IPS DF 19.7 (cell line): ENCODE results near the gene KLC3.
A peak's percentile ranks its signal among the peaks of the same experiment; 100 is the strongest.

ENCODE experiments used
- DNase-seq: peaks from one replicate; pipeline ENCODE4 v3.0.0-alpha.2; 2013; ENCODE audit warnings: low read depth, low spot score

The KLC3 gene

GRCh38 chr19:45370410-45371204 is 30.1 kb downstream of the KLC3 start, which contains the start of gene ERCC2:
Gene ERCC2, minus strand, starts transcription at chr19:45370573. Its CDS starts 33 bp downstream, at chr19:45370540.
- peak; percentile 95 for DNase-seq

- peak; percentile 92 for DNase-seq
Observed at GRCh38 chr19:45376045-45376724, 35.6 kb downstream of the KLC3 start.

- DNase-seq, result no peak
Observed at GRCh38 chr19:45380107-45380506, 39.6 kb downstream of the KLC3 start.

- DNase-seq, result no peak
Observed at GRCh38 chr19:45382426-45382825, 41.9 kb downstream of the KLC3 start.

- no peak for DNase-seq
Observed at GRCh38 chr19:45385392-45386221, 45.1 kb downstream of the KLC3 start.

- no peak for DNase-seq
Observed at GRCh38 chr19:45391346-45391745, 50.8 kb downstream of the KLC3 start.

- DNase-seq, result no peak
Observed at GRCh38 chr19:45391871-45392665, 51.5 kb downstream of the KLC3 start.

- no peak for DNase-seq
Observed at GRCh38 chr19:45395821-45396617, 55.5 kb downstream of the KLC3 start.

GRCh38 chr19:45400192-45400591 is 59.6 kb downstream of the KLC3 start:
- DNase-seq, result no peak
